Superior temporal gyrus (tissue), 1 donor: Measurements from ENCODE around the gene ZNF324.
"Not testable (repeated sequence)": the region's sequence is repeated elsewhere in the genome, so short reads cannot be mapped to it uniquely, and the experiment has no call there.

Experiments used
- DNase-seq: peaks from one replicate; pipeline ENCODE4 v3.0.0-alpha.2; 2016; ENCODE audit errors: extremely low spot score

ZNF324 gene

DNA sequence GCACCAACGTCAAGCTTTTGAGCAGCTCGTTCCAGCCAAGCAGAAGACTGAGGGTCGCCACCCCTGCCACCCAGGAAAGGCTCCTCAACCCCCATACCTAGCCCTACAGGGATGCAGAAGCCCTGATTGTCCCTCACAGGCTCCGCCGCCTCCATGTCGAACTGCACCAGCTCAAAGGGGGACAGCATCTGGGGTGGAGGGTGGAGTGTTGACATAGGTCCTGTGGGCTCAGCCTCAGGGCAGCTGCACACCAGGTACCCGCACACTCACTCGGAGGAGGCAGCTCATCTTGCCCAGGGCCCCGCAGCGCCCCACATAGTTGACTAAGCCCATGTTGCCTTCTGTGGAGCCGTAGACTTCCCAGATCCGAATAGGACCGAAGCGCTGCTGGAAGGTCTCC is 33.4 kb downstream of the ZNF324 start:
- DNase-seq = no peak

DNA sequence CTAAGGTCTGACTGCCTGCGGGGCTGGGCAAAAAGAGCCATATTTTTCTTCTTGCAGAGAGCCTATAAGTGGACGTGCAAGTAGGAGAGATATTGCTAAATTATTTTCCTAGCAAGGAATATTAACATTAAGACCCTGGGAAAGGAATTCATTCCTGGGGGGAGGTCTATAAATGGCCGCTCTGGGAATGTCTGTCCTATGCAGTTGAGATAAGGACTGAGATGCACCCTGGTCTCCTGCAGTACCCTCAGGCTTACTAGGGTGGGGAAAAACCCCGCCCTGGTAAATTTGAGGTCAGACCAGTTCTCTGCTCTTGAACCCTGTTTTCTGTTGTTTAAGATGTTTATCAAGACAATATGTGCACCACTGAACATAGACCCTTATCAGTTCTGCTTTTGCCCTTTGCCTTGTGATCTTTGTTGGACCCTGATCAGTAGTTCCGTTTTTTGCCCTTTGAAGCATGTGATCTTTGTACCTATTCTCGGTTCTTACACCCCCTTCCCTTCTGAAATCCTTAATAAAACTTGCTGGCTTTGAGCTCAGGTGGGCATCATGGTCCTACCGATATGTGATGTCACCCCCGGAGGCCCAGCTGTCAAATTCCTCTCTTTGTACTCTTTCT is 40.8 kb downstream of the ZNF324 start:
- not testable (repeated sequence) for DNase-seq

DNA sequence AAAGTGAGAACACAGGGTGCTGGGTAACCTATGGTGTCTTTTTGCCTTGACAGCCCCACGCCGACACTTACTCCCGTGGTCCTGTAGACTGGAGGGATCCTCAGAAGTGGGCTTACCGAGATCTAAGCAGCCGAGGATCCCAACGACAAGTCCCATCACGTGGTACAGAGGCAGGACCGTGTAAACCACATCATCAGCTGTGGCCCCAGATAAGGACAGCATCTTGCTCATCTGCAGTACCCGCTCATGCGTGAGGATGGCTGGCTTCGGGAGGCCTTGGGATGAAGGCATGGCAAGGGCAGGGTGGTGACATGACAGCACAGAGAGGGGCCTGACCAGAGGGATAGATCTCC is 42.8 kb downstream of the ZNF324 start:
- no peak for DNase-seq

DNA sequence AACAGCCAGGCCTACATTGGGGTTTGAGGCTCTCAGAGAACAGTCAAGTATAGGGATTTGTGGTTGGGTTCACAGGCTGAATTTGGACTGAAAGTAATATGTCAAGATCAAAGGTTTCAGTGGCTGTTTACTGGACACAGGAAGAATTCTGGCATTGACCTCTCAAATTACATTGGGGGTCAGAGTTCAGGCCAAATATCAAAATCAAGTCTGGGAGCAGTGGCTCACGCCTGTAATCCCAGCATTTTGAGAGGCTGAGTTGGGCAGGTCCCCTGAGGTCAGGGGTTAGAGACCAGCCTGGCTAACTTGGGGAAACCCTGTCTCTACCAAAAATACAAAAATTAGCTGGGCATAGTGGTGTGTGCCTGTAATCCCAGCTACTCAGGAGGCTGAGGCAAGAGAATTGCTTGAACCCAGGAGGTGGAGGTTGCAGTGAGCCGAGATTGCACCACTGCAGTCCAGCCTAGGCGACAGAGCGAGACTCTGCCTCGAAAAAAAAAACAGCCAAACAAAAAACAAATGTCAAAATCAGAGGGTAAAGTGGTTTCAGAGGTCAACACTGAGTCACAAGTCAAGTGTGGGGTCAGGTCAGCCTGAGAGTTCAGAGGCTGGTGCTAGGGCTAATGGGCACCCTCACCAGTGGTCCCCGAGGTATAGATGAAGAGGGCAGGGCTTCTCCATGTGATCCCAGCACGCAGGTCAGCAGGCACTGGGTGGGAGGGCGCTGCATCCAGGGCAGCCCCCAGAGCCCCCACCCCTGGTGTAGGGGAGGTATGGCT is 43.4 kb downstream of the ZNF324 start:
- DNase-seq = no peak

DNA sequence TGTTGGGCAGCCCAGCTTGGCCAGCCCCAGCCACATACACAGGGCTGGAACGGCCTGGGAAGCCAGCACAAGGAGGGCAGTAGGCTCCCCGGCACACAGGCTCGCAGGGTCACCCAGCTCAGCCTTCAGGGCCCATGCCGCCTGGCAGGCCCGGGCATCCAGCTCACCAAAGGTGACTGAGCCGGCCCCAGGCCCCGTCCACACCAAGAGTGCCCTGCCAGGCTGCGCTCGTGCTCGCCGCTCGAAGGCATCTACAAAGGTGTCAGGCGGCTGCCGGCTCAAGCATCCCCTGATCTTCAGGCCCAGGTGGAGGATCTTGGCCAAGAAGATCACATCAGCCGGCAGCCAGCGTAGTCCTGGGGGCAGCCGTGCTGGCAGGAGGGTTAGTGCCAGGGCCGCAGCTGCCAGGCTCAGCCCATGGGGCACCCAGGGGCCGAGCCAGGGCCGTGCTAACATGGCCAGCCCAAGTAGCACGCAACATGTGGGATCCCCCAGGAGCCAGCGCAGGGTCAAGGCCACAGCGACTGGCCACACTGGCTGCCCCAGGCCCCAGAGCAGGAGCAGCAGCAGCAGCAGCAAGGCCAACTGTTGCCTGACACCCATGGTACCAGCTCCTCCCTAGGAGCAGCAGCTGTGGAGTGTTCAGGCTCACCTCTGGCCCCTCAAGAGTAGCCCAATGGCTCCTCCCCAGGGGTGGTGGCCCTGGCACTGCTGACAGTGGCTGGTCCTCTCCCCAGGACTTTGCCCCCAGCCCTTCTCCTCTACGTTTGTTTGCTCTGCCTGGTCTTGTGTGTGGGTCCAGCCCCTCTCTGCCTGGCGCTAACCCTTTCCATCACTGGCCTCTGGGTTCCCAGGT is 44.7 kb downstream of the ZNF324 start, which contains the start of gene SLC27A5:
TSS of gene SLC27A5 (minus strand) at position 640 of the 856 bp plus-strand sequence. CDS start at position 603, 37 bp downstream.
- DNase-seq = no peak

DNA sequence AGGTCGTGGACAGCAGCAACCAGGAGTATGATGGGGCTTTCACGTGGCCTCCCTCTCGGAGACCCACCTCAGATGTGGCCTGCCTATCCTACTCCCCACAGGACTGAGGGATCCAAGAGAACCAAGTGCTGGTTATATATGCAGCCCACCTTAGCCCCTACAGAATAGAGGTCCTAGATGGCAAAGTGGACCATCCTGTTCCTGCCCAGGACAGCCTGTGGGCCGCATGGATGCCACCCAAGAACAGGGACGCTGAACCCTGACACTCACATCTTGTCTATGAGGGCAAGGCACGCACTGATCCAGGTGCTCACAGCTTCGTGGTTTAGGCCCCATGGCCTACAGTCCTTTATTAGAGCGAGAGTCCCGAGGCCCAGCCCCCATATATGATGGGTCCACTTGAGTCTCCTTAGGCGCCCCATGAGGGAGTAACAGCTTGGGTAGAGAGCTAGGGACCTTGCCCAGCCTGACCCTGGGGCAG is 46.4 kb downstream of the ZNF324 start:
- no peak for DNase-seq

DNA sequence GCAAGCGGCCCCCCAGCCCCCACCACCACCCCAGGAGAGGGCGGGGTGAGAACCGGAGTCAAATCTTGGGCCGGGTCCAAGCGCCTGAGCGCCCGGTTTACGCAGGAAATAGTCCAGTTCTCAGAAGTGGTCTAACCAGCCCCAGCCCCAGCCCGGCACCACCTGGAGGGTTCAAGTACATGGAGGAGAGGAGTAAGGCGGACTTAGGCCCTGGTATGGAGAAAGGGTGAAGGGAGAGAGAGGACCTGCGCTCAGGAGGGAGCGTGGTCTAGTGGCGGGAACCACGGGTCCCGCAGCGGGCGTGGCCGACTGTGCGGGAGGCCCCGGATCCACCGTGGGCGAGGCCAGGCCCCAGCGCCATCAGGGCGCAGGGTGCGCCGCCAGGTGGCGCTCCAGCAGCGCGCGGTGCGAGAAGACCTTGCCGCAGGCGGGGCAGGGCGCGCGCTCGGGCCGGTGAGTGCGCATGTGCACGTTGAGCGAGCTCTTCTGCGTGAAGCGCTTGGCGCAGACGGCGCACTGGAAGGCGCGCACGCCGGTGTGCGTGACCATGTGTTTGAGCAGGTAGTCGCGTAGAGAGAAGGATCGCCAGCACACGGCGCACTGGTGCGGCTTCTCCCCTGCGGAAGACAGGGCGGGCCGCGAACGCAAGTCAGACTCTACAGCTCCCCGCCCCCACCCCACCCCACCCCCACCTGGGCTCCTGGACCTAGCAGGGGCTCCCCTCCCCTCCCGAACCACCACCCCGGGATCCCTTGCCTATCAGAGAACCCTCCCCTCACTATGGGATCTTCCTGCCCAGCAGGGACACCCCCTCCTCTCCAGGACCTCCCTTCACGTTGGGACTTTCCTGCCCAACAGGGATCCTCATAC is 47.0 kb downstream of the ZNF324 start:
- DNase-seq = peak; percentile 88

DNA sequence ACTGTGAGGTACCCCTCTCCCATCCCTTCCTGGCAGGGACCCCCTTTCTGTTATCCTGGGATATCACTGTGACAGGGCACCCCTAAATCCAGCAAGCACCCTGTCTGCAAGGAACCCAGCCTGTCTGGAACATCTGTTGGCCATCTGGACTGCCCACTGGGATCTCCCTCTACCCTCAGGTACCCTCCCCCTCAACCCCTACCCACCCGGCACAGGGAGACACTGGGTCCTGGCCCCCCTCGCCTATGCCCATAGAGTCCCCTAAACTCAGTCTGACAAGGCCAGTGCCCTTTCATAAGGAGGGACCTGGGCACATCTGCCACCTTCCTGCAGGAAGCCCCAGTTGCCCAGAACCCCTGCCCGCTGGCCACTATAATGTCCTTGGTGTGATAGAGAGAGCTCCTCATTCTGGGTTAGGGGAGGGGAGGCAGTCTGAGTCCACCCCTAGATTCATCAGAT is 47.7 kb downstream of the ZNF324 start:
- DNase-seq = no peak

DNA sequence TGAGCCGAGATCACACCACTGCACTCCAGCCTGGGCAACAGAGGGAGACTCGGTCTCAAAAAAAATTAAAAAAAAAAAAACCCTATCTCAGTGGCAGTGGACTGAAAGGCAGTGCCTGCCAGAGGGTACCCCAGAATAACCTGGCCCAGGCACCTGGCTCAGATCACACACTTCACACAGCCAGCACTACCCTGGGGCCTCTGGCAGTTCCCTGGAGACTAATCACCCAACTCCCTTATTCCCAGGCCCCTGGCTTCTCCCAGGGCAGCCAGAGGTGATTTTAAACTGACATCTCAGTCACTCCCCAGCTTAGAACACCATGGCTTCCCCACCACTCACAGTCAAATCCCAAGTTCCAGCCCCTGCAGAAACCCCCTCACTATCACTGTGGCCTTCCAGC is 48.4 kb downstream of the ZNF324 start:
- no peak for DNase-seq

DNA sequence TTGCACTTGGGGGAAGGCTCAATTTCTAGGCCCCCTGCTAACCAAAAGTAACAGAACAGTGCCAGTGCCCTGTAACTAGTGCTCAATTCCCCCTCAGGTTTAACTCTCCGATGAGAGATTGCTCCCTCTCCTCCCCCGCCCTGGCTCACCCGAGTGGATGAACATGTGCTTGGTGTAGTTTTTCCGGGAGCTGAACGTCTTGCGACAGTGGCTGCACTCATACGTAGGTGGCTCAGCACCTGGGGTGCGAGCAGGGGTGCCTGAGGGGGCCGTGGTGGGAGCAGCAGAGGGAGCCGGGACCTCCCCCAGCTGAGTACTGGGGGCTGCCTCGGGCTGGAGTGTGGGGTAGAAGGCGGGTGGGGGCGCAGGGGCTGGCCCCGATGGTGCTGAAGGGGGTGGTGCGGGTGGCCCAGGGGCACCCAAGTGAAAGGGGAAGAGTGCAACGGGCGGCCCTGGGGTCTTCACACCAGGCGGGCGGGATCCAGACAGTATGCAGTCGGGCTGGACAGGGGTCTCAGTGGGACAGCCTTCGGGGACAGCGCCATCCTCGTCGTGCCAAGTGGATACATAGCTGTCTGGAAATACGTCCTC is 49.5 kb downstream of the ZNF324 start:
- no peak for DNase-seq

DNA sequence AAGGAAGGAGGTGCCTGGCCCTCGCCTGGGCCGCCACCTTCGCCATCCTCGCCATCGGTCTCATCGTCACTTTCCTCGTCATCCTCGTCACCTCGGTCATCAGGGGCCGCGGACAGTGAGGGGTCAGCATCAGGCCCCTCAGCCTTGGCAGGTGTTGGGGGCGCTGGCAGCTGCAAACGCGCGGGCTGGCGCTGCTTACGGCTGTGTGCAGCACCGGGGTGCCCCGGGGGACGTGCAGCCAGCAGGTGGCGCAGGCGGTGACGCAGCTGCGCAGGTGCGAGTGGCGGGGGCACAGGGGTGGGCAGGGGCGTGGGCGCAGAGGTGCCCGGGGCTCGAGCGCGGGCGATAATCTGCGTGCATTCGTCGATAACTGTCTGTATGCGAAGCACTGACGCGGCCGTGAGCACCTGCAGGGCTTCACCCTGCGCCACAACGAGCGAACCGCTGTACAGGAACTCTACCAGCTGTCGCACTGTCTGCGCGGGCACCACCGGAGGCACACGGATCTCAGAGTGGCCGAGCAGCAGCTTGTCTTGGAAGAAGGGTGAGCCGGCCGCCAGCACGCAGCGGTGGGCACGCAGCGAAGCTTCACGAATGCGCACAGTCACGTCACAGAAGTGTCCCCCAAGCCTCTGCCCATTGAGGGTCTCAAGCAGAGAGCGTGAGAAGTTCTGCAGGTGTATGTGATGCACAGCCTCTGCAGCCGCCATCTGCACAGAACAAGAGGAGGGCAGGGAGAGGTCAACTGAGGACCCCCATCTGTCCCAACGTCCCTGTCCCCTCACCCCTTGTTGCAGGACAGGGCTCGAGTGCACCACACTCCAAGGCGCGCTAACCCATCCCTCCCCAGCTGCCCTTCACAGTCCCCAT is 50.3 kb downstream of the ZNF324 start:
- no peak for DNase-seq

DNA sequence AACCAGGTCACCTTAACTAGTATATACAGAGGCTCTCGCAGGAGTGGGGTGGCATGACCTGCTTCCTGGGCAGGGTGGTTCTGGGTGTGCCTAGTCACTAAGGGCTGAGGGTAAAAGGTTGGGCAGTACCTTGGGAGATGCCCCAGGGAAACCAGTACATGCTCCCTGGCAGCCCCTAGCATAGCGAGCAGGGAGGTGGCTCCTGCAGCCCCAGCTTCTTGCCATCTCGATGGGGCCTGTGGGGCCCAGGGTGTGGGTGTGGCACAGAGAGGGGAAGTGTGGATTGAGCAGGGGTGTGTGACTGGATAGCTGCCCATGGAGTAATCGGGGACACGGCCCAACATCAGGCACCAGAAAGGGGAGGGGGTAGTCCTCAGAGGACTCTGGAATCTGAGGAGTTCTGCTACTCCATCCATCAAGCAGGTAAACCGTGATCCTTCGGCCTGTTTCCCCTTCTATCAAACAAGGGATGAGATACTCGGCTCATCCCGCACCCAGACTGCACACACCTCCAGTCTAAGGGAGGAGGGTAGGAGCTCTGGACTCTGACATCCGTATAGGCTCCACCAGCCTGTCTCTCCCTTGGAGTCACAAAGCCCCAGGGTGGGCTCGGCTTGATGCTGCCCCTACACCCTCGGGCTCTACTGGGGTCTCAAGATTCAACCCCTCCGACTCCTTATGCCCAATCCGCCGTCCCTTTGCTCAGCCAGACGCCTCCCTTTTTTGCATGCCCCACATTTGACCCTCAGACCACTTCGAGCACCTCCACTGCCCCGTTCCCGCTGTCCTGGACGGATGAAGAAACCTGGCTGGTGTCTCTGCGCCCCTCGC is 51.6 kb downstream of the ZNF324 start:
- DNase-seq = no peak

DNA sequence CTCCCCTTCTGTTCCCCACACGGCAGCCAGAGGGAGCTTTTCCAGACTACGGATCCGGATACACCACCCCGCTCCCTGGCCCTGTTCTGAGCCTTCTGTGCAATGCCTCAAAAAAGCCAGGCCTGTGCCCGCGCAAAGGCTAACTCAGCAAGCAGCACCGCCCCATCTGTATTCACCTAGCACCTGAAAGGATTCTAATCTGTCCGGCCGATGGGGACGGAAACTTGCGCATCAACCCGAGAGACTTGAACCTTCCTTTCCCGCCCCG is 52.1 kb downstream of the ZNF324 start:
- DNase-seq = peak; percentile 50

DNA sequence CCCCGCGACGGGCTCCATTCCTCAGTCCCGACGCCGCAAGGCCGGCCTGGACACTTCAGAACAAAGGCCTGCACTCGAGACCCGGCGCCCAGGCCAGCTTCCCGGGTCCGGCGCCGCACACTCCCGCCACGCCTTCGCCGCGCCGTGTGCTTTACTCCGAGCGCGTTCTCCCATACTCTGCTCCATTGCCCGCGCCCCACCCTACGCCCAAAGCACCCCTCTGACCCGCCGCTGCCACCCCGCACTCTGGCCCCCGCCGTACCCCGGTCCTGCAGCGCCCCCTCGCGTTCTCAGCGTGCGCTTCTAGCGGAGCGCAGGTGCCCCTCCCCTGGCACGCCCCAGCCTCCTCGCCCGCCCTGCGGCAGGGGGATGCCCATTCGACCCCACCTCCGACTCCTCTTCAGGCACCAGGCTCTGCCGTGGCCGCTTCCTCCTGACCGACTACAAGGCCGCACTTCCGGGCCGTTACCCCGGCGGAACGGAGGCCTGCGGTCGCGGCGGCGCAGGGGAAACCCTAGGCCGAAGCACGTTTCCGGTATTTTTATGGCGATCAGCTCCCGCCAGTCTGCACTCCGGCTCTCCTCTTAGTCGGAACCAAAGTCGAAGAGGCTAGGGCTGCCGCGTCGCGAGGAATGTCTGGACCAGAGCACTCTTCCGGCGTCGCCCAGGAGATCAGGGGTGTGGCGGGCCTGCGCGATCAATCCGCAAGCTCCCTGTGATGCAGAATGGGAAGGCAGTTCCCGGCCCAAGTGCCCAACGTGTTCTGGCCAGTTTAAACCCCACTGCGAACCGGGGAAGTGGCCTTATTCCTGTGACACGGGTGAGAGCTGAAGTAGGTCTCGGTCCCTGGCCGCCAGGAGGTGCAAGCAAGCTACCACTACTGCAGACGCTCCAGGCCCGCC is 52.7 kb downstream of the ZNF324 start, which contains the start of gene ZBTB45:
TSS of gene ZBTB45 (minus strand) at position 456 of the 902 bp plus-strand sequence. CDS start 2,137 bp downstream, outside the sequence.
- DNase-seq = peak; percentile 97

DNA sequence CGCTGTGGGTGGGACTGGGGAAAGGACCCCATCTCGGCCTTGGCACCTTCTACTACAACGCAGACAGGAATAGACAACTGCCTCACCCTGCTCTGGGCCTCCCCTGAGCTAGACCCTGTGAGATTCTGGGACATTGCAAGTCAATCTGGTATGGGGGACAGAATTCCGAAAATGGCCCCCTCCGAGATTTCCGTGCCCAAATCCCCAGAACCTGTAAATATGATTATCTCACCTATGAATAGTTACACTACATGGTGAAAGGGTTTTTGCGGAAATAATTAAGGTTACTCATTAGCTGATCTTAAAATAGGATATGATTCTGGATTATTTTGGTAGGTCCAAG is 53.3 kb downstream of the ZNF324 start:
- DNase-seq = no peak

DNA sequence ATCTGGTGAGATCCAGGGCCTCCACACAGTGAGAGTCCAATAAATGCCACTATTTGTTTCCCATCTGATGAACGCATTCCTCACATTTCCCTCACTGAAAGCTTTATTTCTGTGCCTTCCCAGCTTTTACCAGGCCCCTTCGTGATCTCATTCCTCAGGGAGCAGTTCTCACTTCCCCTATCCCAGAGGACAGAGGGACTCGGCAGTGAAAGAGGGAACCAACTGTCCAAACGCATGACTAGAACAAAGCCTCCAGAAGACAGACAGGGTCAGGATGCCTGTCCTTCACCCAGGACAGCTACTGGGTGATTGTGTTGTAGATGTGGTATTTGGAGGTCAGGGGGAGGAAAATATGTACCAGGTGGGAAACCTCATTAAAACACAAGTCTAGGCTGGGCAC is 54.8 kb downstream of the ZNF324 start:
- no peak for DNase-seq

DNA sequence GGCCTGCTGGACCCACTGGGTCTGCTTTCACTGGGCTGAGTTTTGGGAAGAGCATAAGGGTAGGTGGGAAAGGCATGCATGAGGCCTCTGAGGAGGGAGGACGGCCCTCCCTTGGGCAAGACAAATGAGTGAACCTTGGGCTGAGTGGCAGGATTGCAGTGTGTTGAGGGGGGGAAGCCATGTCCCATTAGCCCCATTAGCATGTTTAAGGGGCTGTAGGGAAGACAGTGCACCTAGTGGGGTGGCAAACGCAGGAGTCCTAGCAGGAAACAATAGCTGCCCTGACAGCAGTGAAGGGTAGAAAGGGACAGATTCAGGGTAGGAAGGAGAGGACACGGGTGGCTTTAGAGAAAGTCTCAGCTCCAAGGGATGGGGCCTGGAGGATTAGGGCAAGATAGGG is 55.8 kb downstream of the ZNF324 start:
- DNase-seq = no peak
